Pancreas (tissue), 10 donors: ENCODE data around the gene PTPRK. TPM values are rescaled to one million over a fixed set of nuclear protein-coding genes. Genes with fewer than 3 reads are reported as not detected.
A peak's percentile ranks its signal among the peaks of the same experiment; 100 is the strongest.

Experiments used
- ATAC-seq, 4 donors: fragments of 200-7000 bp; cut with Tn5 transposase; one replicate each; pipeline versions ENCODE4 v1.8.0 to v1.9.1; 2020; ENCODE audit warnings: mild to moderate bottlenecking in 4 of 4, moderate library complexity in 4 of 4
- DNase-seq, 6 donors: peaks; one replicate each; pipeline ENCODE4 v3.0.0-alpha.2; 2020
- FAIRE-seq: peaks from 2 replicates; lab custom pipeline; 2012; peaks lifted over from hg19 to GRCh38; lab: Jason Lieb, UNC
- H3K27ac ChIP-seq, 4 donors: fragments of 200-600 bp; sonication (generic); 1 replicate in 3 of 4; 2 replicates in 1 of 4; pipeline versions ENCODE4 v1.5.0 to v1.8.0; 2020
- H3K27me3 ChIP-seq, 4 donors: fragments of 200-600 bp; one replicate each; pipeline ENCODE4 v1.8.0; 2021
- H3K36me3 ChIP-seq, 3 donors: fragments of 200-600 bp; sonication (generic) in 1 of 3; one replicate each; pipeline versions ENCODE4 v1.5.0 to v1.8.0; 2020 to 2021
- H3K4me1 ChIP-seq, 3 donors: fragments of 200-600 bp; one replicate each; pipeline ENCODE4 v1.8.0; 2021
- H3K4me3 ChIP-seq, 4 donors: fragments of 200-600 bp; sonication (generic) in 2 of 4; one replicate each; pipeline versions ENCODE4 v1.5.0 to v1.8.0; 2020 to 2021
- H3K9me3 ChIP-seq, 4 donors: fragments of 200-600 bp; one replicate each; pipeline ENCODE4 v1.8.0; 2021
- WGBS, 2 donors: extraction: QIAGEN DNeasy Blood & Tissue Kit; methylation state at CpG; one replicate each; pipeline ENCODE4 v1.1.7; 2013; 5-methylcytosine and 5-hydroxymethylcytosine counted together
- intact Hi-C, 3 donors: fragments of 100-400 bp; cut with DNase I; formaldehyde crosslinking; loops; one replicate each; pipeline versions ENCODE4 v1.11.1 to v1.14.2; 2022
- polyA plus RNA-seq, 2 donors: library from polyadenylated mRNA; stranded (reverse); fragments of 200-250 nt; gene quantifications; one replicate each; pipeline ENCODE4 v1.2.3, GENCODE V29; 2013
- total RNA-seq, 6 donors: library from RNA; stranded (reverse); fragmentation: NEBNext Ultra II Directional in 4 of 6; extraction: Animal tissue kit (Norgen Biotek cat#: 25700) in 4 of 6; gene quantifications; one replicate each; pipeline versions ENCODE4 v1.2.1 to v1.2.4, GENCODE V29; 2021 to 2023
- TF ChIP-seq, protein P1 (sequence below), 4 donors: fragments of 200-600 bp; sonication (generic) in 3 of 4; IDR thresholded peaks; one replicate each; pipeline versions ENCODE4 v1.5.0 to v1.8.0; 2021; ENCODE audit warnings: antibody characterized with exemption in 4 of 4
- donor health status: healthy with polysubstance abuse.
- donor health status: DM: no; HTN: no; CAD: no; lungs with moderate emphysema.
- donor health status: DM: no; HTN: no; CAD: no.
- donor health status: control.
- donor health status: control.
- donor health status: Bipolar disorder and iron deficiency.
- donor health status: DM: yes; HTN: yes; CAD: no.
- donor health status: DM: no; HTN: no; CAD: no.
- donor health status: DM: no; HTN: no; CAD: no.
- donor health status: DM: yes; HTN: yes; CAD: no.

Gene PTPRK
- total and polyA plus RNA-seq, 8 donors: 10.5 to 72.7 (median 51.7) TPM

DNA sequence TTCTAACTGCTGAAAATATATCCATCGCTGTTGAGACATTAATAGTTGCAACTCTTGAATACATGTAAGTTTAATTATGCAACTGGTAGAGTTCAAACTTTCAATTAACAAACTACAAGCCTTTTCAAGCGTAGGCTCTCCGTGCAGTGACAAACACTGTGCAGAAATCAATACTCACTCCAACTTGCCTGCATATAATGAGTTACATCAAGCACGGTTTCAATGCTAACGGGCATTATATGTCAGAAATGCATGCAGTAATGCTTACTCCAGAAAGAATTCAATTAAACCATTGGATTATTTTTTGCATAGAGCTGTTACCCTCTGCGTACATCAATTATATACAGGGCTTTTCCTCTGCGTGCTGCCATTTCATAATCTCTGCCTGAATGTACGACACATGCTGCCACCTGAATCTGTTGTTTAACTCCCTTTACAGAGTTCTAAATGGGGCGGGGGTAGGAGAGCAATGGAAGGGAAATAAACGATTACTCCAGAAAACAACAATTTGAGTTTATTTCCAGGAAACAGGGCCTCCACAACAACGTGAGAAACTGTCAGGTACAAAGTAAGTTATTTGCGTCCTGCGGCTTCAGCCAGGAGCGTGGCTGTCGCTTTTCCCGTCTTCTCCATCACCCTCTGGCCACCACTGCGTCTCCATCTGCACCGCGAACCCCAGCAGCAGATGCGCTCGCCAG is 1.8 kb downstream of the PTPRK start:
- intact Hi-C loops: no loop called here
- FAIRE-seq (no peak), ATAC-seq (no peak), DNase-seq (no peak)
- 5 to 7% methylated on average over 21 of the region's 21 CpGs for WGBS, 2 donors
- Histone ChIP-seq H3K36me3 (no peaks in the 10 kb centered on the region), H3K4me3 (peak overlapping the region; percentile 62 to 93 (median 82)), H3K27ac (peak overlapping the region; percentile 98 to 99 (median 99)), H3K9me3 (no peaks in the 10 kb centered on the region), H3K4me1 (peaks cover 16 to 32% (median 29%) of the 10 kb centered on the region in 3 donors), H3K27me3 (no peaks in the 10 kb centered on the region)
- TF ChIP-seq, protein P1, sequence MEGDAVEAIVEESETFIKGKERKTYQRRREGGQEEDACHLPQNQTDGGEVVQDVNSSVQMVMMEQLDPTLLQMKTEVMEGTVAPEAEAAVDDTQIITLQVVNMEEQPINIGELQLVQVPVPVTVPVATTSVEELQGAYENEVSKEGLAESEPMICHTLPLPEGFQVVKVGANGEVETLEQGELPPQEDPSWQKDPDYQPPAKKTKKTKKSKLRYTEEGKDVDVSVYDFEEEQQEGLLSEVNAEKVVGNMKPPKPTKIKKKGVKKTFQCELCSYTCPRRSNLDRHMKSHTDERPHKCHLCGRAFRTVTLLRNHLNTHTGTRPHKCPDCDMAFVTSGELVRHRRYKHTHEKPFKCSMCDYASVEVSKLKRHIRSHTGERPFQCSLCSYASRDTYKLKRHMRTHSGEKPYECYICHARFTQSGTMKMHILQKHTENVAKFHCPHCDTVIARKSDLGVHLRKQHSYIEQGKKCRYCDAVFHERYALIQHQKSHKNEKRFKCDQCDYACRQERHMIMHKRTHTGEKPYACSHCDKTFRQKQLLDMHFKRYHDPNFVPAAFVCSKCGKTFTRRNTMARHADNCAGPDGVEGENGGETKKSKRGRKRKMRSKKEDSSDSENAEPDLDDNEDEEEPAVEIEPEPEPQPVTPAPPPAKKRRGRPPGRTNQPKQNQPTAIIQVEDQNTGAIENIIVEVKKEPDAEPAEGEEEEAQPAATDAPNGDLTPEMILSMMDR (IDR thresholded peaks at IDR 0.05): no peak

DNA sequence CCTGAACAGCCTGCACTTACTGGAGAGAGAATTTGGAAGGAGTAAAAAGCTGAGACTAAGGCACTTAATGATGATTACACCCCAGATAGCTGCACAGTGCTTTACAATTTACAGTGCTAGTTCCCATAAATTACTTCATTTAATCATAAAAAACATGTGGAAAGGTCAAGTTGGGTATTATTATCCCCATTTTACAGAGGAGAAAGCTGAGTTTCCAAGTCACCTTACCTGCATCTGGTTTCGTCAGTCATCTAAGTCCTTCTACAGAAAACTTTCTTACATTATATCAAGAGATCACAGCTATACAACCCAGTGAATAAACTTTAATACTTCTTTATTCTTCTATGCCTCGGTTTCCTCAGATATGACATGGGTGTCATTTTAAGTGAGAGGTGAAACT is 3.3 kb downstream of the PTPRK start:
- FAIRE-seq (no peak), DNase-seq (no peak), ATAC-seq (no peak)
- H3K27ac ChIP-seq: peak overlapping the region in 1 of 4 donors; percentile 59
- intact Hi-C loops: no loop called here
- H3K27me3 ChIP-seq: no peaks in the 10 kb centered on the region
- peaks cover 24 to 40% (median 39%) of the 10 kb centered on the region in 3 donors for H3K4me1 ChIP-seq
- H3K36me3 ChIP-seq: no peaks in the 10 kb centered on the region
- WGBS, 2 donors: 75 to 82% methylated on average over 2 of the region's 2 CpGs
- TF ChIP-seq, protein P1 (IDR thresholded peaks at IDR 0.05): no peak
- peak overlapping the region in 1 of 4 donors; percentile 5 for H3K4me3 ChIP-seq
- no peaks in the 10 kb centered on the region for H3K9me3 ChIP-seq

DNA sequence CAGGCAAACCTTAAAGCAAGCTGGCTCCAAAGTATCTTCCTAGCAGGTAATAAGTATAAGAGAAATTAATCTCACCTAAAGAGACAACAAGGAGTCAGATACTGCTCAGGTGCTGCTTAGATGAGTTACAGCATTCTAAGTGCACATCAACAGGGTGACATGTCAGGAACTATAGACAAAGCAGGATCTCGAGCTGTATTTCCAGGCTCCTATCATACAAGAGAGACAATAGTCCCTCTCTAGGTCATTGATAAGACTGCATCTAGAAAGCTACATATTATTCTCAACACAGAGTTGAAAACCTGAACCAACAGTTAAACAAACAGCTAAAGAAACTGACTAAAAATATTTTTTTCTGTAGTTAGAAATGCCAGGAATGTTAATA is 3.9 kb downstream of the PTPRK start:
- Histone ChIP-seq H3K27me3 (no peaks in the 10 kb centered on the region), H3K9me3 (no peaks in the 10 kb centered on the region), H3K27ac (peak overlapping the region in 2 of 4 donors; percentile 49 to 59), H3K36me3 (no peaks in the 10 kb centered on the region), H3K4me1 (peaks cover 26 to 46% (median 45%) of the 10 kb centered on the region in 3 donors), H3K4me3 (no peak overlapping the region)
- 19 to 29% methylated on average over 1 of the region's 1 CpG for WGBS, 2 donors
- no peak for ATAC-seq
- TF ChIP-seq, protein P1 (IDR thresholded peaks at IDR 0.05): no peak
- intact Hi-C loops: no loop called here
- no peak for DNase-seq
- no peak for FAIRE-seq

DNA sequence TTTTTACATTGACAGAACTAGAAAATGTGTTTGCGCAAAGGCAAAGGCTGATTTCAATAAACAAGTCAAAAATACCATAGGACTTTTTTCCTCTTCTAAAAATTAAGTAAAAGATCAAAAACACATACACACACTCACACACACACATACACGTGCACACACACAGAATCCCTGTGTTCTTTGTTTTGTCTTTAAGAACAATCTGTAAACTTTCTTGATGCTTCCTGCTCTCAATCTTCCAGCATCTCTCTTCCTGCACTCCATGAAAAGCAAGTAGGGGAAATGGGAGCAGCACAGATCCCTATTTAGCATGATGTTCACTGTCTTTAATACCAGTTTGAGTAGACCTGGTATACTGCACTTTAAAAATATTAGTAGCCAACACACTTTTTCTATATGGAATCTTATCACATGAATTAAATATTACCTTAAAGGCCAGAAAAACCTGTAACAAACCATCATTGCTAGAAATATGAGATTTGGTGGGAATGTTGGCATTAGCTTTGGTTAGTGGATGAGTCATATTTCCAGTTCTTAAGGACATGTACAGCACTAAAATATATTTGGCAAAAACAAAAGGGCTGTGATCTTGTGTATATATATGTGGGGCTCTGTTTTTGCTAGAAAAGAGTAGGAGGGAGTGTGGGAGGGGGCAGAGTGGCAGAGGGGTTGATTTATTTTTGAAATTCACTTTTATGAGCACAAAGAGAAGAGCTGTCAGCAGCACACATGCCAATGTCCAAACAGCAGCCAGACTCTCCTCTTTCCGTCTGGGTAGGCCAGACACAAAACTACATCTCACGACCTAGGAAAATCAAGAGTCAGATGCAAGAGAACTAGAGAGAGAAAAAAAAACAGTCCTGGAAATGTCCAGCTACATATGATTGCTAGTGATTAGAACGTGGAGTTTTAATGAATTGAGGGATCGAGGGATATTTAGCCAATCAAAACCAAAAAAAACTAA is 4.6 kb downstream of the PTPRK start:
- TF ChIP-seq, protein P1 (IDR thresholded peaks at IDR 0.05): no peak
- H3K4me3 ChIP-seq: no peak overlapping the region
- H3K36me3 ChIP-seq: no peaks in the 10 kb centered on the region
- ATAC-seq (no peak), DNase-seq (no peak), FAIRE-seq (no peak)
- 60 to 64% methylated on average over 6 of the region's 6 CpGs for WGBS, 2 donors
- H3K9me3 ChIP-seq: no peaks in the 10 kb centered on the region
- no peaks in the 10 kb centered on the region for H3K27me3 ChIP-seq
- H3K27ac ChIP-seq: peak overlapping the region in 2 of 4 donors; percentile 49 to 59
- intact Hi-C loops: no loop called here
- peaks cover 33 to 53% (median 50%) of the 10 kb centered on the region in 3 donors for H3K4me1 ChIP-seq
